Nephron (organoid): ENCODE data around the gene BTNL9.

Source experiments
- H3K27ac Mint-ChIP-seq, 3 experiments: 2 replicates each; pipeline ENCODE4 v1.8.0; 2020; ENCODE audit warnings: mixed read lengths in 3 of 3, mild to moderate bottlenecking in 2 of 3, moderate library complexity in 1 of 3
- H3K27me3 Mint-ChIP-seq: 2 replicates; pipeline ENCODE4 v1.8.0; 2021; ENCODE audit warnings: low read depth, mild to moderate bottlenecking, moderate library complexity, mixed read lengths
- H3K36me3 Mint-ChIP-seq: 2 replicates; pipeline ENCODE4 v1.8.0; 2020; ENCODE audit warnings: low read depth, mixed read lengths
- H3K4me1 Mint-ChIP-seq: 2 replicates; pipeline ENCODE4 v1.8.0; 2020; ENCODE audit warnings: mixed read lengths
- H3K4me3 Mint-ChIP-seq, 3 experiments: 2 replicates each; pipeline ENCODE4 v1.8.0; 2020; ENCODE audit warnings: mild to moderate bottlenecking in 3 of 3, mixed read lengths in 3 of 3, moderate library complexity in 2 of 3
- H3K9me3 Mint-ChIP-seq: 2 replicates; pipeline ENCODE4 v1.8.0; 2020; ENCODE audit warnings: mixed read lengths
- CTCF ChIP-seq, 3 experiments: fragments of 200-600 bp; sonication (generic); IDR thresholded peaks; one replicate each; pipeline ENCODE4 v1.5.0; 2021; ENCODE audit warnings: antibody characterized with exemption in 3 of 3; ENCODE audit not compliant: unreplicated experiment in 3 of 3

Gene BTNL9

GRCh38 chr5:181020688-181021087, 19.4 kb upstream of the BTNL9 start:
- no peak overlapping the region for H3K4me3 Mint-ChIP-seq
- H3K27me3 Mint-ChIP-seq, result peaks cover 31% of the 10 kb centered on the region
- TF ChIP-seq CTCF (IDR thresholded peaks at IDR 0.05; ENCODE audit: unreplicated experiment in 3 of 3), result no peak
- no peaks in the 10 kb centered on the region for H3K4me1 Mint-ChIP-seq
- H3K36me3 Mint-ChIP-seq, result no peaks in the 10 kb centered on the region
- H3K27ac Mint-ChIP-seq, result no peak overlapping the region
- H3K9me3 Mint-ChIP-seq, result peaks cover 22% of the 10 kb centered on the region

GRCh38 chr5:181024245-181025064, 15.6 kb upstream of the BTNL9 start:
- no peak overlapping the region for H3K27ac Mint-ChIP-seq
- TF ChIP-seq CTCF (IDR thresholded peaks at IDR 0.05; ENCODE audit: unreplicated experiment in 3 of 3), result no peak

DNA sequence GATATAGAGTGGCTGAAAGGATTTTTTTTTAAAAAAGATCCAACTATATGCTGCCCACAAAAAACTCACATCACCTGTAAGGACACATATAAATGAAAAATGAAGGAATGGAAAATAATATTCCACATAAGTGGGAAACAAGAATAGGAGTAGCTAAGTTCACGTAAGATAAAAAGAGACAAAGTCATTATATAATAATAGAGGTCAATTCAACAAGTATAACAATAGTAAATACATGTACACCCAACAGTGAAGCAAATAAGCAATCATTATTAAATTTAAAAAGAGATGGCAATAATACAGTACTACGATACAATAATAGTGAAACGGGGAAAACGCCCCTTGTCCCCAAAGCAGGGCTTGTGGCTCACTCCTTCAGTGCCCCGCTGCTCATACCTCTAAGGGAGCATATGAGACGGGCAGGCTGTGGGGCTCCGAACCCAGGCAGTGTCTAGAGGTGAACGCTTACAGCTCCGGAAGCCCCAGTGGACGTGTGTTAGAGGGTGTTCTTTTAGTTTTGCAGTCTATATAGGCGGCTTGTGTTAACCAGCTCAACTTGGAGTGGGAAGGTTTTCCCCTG, 12.5 kb upstream of the BTNL9 start:
- Mint-ChIP-seq H3K9me3 (peaks cover 17% of the 10 kb centered on the region), H3K27me3 (peaks cover 41% of the 10 kb centered on the region), H3K36me3 (no peaks in the 10 kb centered on the region), H3K4me1 (no peaks in the 10 kb centered on the region), H3K27ac (no peak overlapping the region), H3K4me3 (peak overlapping the region in 2 of 3 experiments; percentile 64)
- TF ChIP-seq CTCF (IDR thresholded peaks at IDR 0.05; ENCODE audit: unreplicated experiment in 3 of 3), result no peak

More at GRCh38 chr5:181024245-181025064, 15.6 kb upstream of the BTNL9 start:
- peaks cover 42% of the 10 kb centered on the region for H3K27me3 Mint-ChIP-seq
- H3K4me3 Mint-ChIP-seq, result no peak overlapping the region
- peaks cover 23% of the 10 kb centered on the region for H3K9me3 Mint-ChIP-seq
- H3K36me3 Mint-ChIP-seq, result no peaks in the 10 kb centered on the region
- no peaks in the 10 kb centered on the region for H3K4me1 Mint-ChIP-seq

- no peak overlapping the region for H3K27ac Mint-ChIP-seq
- no peak for TF ChIP-seq CTCF (IDR thresholded peaks at IDR 0.05; ENCODE audit: unreplicated experiment in 3 of 3)
- H3K4me1 Mint-ChIP-seq, result no peaks in the 10 kb centered on the region
- H3K9me3 Mint-ChIP-seq, result peaks cover 14% of the 10 kb centered on the region
- no peaks in the 10 kb centered on the region for H3K36me3 Mint-ChIP-seq
- H3K27me3 Mint-ChIP-seq, result peaks cover 46% of the 10 kb centered on the region
- H3K4me3 Mint-ChIP-seq, result peak overlapping the region; percentile 58 to 64 (median 64)
These were observed 11.8 kb upstream of the BTNL9 start for GRCh38 chr5:181028032-181028819.

DNA sequence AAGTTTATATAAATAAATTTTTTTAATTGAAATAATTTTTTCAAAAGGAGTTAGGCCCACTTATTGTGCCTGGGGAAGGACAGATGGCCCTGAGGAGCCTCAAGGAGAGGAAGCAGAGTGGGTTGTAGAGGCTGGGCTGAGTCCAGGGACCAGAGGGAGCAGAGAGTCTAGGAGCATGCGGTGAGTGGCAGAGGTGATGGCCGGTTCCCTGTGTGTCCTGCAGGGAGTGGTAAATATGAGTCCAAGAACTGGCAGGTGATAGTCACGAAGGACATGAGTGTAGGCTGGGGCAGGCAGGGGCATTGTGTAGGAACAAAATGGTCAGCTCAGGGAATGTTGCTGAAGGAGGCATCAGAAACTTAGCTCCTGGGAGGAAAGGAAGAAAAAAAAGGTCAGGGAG, 8.3 kb upstream of the BTNL9 start:
- TF ChIP-seq CTCF (IDR thresholded peaks at IDR 0.05; ENCODE audit: unreplicated experiment in 3 of 3), result no peak
- H3K4me3 Mint-ChIP-seq, result no peak overlapping the region
- peaks cover 33% of the 10 kb centered on the region for H3K27me3 Mint-ChIP-seq
- peaks cover 5% of the 10 kb centered on the region for H3K4me1 Mint-ChIP-seq
- no peak overlapping the region for H3K27ac Mint-ChIP-seq
- H3K36me3 Mint-ChIP-seq, result no peaks in the 10 kb centered on the region
- peaks cover 4% of the 10 kb centered on the region for H3K9me3 Mint-ChIP-seq
